ENCODE results near the gene HOXD8. TPM values are rescaled to one million over a fixed set of nuclear protein-coding genes. Genes with fewer than 3 reads are reported as not detected.

The HOXD8 gene
- total RNA-seq, 1 donor, result 15.5 TPM

DNA sequence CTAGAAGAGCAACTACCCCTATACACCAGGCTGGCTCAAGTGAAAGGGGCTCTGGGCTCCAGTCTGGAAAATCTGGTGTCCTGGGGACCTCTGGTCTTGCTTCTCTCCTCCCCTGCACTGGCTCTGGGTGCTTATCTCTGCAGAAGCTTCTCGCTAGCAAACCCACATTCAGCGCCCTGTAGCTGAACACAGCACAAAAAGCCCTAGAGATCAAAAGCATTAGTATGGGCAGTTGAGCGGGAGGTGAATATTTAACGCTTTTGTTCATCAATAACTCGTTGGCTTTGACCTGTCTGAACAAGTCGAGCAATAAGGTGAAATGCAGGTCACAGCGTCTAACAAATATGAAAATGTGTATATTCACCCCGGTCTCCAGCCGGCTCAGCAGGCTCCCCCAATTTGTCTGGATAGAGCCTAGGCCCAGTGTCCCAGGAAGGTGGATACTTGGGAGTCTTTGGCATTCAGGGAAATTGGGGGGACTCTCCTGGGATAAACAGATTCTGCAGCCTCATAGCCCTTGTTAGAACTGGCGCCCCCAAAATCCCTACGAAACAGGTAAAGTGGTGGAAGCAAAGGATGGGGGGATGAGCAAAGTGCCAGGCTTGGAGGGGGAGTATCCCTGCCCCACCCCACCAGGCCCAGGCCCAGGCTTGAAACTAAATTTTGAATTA, 19.4 kb downstream of the HOXD8 start:
- no peak overlapping the region for H3K4me3 ChIP-seq (ENCODE audit: low read depth, low read length)
- DNase-seq (ENCODE audit: low read depth), result no peak
- TF ChIP-seq, protein P1, sequence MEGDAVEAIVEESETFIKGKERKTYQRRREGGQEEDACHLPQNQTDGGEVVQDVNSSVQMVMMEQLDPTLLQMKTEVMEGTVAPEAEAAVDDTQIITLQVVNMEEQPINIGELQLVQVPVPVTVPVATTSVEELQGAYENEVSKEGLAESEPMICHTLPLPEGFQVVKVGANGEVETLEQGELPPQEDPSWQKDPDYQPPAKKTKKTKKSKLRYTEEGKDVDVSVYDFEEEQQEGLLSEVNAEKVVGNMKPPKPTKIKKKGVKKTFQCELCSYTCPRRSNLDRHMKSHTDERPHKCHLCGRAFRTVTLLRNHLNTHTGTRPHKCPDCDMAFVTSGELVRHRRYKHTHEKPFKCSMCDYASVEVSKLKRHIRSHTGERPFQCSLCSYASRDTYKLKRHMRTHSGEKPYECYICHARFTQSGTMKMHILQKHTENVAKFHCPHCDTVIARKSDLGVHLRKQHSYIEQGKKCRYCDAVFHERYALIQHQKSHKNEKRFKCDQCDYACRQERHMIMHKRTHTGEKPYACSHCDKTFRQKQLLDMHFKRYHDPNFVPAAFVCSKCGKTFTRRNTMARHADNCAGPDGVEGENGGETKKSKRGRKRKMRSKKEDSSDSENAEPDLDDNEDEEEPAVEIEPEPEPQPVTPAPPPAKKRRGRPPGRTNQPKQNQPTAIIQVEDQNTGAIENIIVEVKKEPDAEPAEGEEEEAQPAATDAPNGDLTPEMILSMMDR (IDR thresholded peaks at IDR 0.05; ENCODE audit: insufficient read depth, low read depth, low read length), result no peak

DNA sequence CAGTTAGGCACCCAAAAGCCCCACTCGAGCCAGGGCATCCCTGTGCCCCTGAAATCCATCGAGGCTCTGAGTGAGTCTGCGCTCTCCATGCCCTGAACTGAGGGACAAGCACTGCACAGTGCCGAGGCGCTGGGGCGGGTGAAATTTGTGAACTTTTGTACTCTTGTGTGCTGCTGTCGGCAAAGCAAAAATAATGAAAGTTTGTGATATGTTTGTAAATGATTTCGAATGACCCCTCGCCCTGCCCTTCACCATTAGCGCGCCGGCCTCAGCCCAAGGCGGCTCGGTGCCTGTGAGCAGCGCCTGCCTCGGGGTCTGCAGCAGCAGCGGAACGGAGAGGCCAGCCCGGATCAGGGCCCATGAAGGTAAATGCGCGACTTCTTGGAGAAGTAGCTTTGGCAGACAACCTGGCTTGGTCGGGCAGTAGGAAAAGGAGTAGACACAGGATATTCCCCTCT, 20.0 kb downstream of the HOXD8 start:
- TF ChIP-seq, protein P1 (IDR thresholded peaks at IDR 0.05; ENCODE audit: insufficient read depth, low read depth, low read length), result no peak
- no peak overlapping the region for H3K4me3 ChIP-seq (ENCODE audit: low read depth, low read length)

DNA sequence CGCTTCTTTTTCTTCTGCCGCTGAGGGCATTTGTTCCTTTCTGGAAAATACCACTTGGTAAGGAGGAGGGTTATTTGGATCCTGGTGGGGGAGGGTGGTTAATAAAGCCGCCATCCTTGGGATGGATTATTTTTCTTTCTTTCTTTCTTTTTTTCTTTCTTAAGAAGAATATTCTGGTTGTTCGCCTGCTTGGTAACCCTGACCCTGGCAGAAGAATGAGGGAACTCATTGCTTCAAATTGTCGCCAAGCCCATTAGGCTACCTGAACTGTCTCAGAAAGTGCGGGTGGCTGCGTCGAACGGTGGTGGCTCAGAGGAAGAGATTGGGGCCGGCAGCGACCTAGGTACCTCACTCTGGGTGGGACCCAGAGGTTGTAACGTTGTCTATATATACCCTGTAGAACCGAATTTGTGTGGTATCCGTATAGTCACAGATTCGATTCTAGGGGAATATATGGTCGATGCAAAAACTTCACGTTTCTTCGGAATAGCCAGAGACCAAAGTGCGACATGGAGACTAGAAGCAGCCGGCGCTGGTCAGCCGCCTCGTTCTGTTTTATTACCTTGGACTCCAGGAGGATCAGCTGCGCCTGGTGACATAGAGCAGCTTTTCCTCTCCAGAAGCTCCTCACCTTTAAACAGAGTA, 20.6 kb downstream of the HOXD8 start:
- DNase-seq (ENCODE audit: low read depth), result no peak
- TF ChIP-seq, protein P1 (IDR thresholded peaks at IDR 0.05; ENCODE audit: insufficient read depth, low read depth, low read length), result no peak
- H3K4me3 ChIP-seq (ENCODE audit: low read depth, low read length), result no peak overlapping the region

More for the DNA sequence above, 20.0 kb downstream of the HOXD8 start:
- no peak for DNase-seq (ENCODE audit: low read depth)

DNA sequence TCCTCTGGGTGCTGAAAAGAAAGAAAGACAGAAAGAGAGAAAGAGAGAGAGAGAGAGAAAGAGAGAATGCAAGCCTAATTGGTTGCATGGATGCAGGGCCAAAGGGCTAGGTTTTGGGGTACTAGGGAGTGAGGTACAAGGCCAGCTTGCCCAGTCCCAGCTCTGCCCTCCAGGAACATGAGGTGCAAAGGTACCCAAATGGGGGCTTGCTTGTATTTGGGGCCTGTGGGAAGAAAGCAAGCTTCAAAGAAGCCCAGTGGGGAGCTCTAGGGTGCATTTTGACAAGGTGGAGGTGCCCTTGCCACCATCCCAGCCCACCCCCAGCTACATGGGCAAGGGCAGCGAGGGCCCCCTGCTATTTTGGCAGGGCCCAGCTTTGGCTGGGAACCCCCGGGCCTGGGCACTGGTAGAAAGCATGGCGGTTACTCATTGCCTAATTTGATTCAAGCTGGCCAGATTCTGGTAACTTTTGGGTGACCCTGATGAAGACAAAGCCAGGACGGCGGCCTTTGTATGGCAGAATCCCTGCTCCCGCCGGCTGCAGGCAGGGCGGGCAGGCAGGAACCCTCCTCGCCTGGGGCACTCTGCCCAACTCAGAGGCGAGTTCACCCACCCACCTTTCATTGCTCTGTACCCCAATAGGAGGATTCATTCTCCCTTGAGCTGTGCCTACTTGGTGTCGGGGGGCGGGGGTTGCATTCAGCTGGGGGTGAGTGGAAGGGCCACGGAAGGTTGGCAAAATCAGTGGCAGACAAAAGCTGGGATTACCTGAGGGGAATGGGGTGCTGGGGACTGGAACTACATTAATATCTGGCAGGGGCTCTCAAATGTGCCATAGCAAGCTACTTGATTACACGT, 21.3 kb downstream of the HOXD8 start:
- no peak overlapping the region for H3K4me3 ChIP-seq (ENCODE audit: low read depth, low read length)
- TF ChIP-seq, protein P1 (IDR thresholded peaks at IDR 0.05; ENCODE audit: insufficient read depth, low read depth, low read length), result no peak
- DNase-seq (ENCODE audit: low read depth), result no peak

DNA sequence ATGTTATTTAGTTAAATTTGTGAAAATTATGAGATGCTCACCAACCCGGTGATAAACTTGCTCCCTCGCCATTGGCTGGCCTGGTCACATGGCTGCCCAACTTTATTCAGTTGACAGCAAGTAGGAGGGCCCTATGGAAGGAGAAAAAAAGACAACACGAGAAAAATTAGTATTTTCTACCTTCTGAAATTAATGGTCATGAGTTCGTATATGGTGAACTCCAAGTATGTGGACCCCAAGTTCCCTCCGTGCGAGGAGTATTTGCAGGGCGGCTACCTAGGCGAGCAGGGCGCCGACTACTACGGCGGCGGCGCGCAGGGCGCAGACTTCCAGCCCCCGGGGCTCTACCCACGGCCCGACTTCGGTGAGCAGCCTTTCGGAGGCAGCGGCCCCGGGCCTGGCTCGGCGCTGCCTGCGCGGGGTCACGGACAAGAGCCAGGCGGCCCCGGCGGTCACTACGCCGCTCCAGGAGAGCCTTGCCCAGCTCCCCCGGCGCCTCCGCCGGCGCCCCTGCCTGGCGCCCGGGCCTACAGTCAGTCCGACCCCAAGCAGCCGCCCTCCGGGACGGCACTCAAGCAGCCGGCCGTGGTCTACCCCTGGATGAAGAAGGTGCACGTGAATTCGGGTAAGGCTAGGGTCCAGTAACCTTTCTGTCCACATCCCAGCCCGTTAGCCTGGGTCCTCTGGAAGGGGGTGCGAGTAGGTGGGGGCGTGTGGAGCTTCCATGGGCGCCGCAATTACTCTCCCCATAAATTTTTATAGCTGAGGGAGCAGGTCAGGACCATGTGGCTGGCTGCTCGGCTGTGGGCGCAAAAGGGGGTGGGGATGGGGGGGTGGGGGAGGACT, 22.2 kb downstream of the HOXD8 start, which contains the start of gene HOXD4:
Gene HOXD4, plus strand, starts transcription at position 109 of the 846 bp plus-strand sequence. Its CDS starts 84 bp downstream, at position 193.
- TF ChIP-seq, protein P1 (IDR thresholded peaks at IDR 0.05; ENCODE audit: insufficient read depth, low read depth, low read length), result no peak
- H3K4me3 ChIP-seq (ENCODE audit: low read depth, low read length), result no peak within 1 kb of the TSS
- DNase-seq (ENCODE audit: low read depth), result no peak
